B cell (primary cell): ENCODE data around the gene ASTE1. TPM values are rescaled to one million over a fixed set of nuclear protein-coding genes. Genes with fewer than 3 reads are reported as not detected.

Source experiments
- ATAC-seq: fragments of 200-7000 bp; cut with Tn5 transposase; one replicate; pipeline ENCODE4 v1.10.0; 2021; ENCODE audit warnings: low read depth, mild to moderate bottlenecking, moderate number of reproducible peaks, moderate library complexity
- CTCF ChIA-PET: fragments of 350-600 bp; sonication (Branson Sonifier 250); formaldehyde crosslinking; loops from one replicate; lab custom pipeline; 2021; ENCODE audit warnings: antibody characterized with exemption, inconsistent platforms; lab: Charles Lee
- POLR2A ChIA-PET: fragments of 350-600 bp; sonication (Branson Sonifier 250); formaldehyde crosslinking; loops from one replicate; lab custom pipeline; 2021; ENCODE audit warnings: antibody characterized with exemption; lab: Charles Lee
- DNase-seq: peaks from one replicate; pipeline ENCODE4 v3.0.0; 2013
- H2AFZ ChIP-seq: 2 replicates; pipeline ENCODE4 v1.6.1; 2012; ENCODE audit warnings: mild to moderate bottlenecking, low read depth, low read length; ENCODE audit not compliant: insufficient read depth, poor library complexity, severe bottlenecking
- H3K27ac ChIP-seq, 2 donors: 1 replicate in 1 of 2; 2 replicates in 1 of 2; pipeline ENCODE4 v1.5.1; 2012 to 2013; ENCODE audit warnings: low read length in 2 of 2, mild to moderate bottlenecking in 2 of 2, moderate library complexity in 1 of 2
- H3K27me3 ChIP-seq, 4 experiments: fragments of 200-600 bp in 1 of 4; sonication (generic) in 1 of 4; replicated peaks in 1 of 4; 1 replicate in 2 of 4; 2 replicates in 2 of 4; pipeline versions ENCODE4 v1.6.1 to v1.7.0; 2013 to 2016; ENCODE audit warnings: low read length in 3 of 4, mild to moderate bottlenecking in 2 of 4, mixed read lengths in 1 of 4, moderate library complexity in 1 of 4; ENCODE audit not compliant: insufficient read depth in 4 of 4, control insufficient read depth in 3 of 4; ENCODE audit errors: control extremely low read depth in 1 of 4
- H3K36me3 ChIP-seq, 2 experiments: replicated peaks in 1 of 2; 1 replicate in 1 of 2; 2 replicates in 1 of 2; pipeline versions ENCODE4 v1.6.1 to v1.7.1; 2013; ENCODE audit warnings: low read length in 1 of 2; ENCODE audit not compliant: insufficient read depth in 2 of 2, control insufficient read depth in 1 of 2; ENCODE audit errors: control extremely low read depth in 1 of 2, extremely low read depth in 1 of 2
- H3K4me1 ChIP-seq, 2 donors: fragments of 200-600 bp in 1 of 2; sonication (generic) in 1 of 2; 1 replicate in 1 of 2; 2 replicates in 1 of 2; pipeline versions ENCODE4 v1.5.1 to v1.6.1; 2013 to 2017; ENCODE audit warnings: low read length in 2 of 2; ENCODE audit not compliant: control insufficient read depth in 2 of 2, insufficient read depth in 2 of 2
- H3K4me2 ChIP-seq: replicated peaks from 2 replicates; pipeline ENCODE3; 2012; ENCODE audit warnings: mild to moderate bottlenecking, low read depth, low read length; ENCODE audit not compliant: poor library complexity, severe bottlenecking
- H3K4me3 ChIP-seq, 5 experiments: fragments of 200-600 bp in 1 of 5; sonication (generic) in 1 of 5; 1 replicate in 3 of 5; 2 replicates in 2 of 5; pipeline versions ENCODE4 v1.5.1 to v1.7.0; 2011 to 2016; ENCODE audit warnings: low read length in 4 of 5, mild to moderate bottlenecking in 4 of 5, low read depth in 2 of 5, control low read depth in 1 of 5, moderate library complexity in 1 of 5; ENCODE audit not compliant: insufficient read depth in 1 of 5; ENCODE audit errors: control extremely low read depth in 1 of 5, extremely low read depth in 1 of 5
- H3K79me2 ChIP-seq: fragments of 200-600 bp; sonication (generic); one replicate; pipeline ENCODE4 v1.6.0; 2016; ENCODE audit warnings: low read length; ENCODE audit not compliant: control insufficient read depth, insufficient read depth
- H3K9ac ChIP-seq: fragments of 200-600 bp; sonication (generic); 2 replicates; pipeline ENCODE4 v1.6.1; 2017; ENCODE audit warnings: mild to moderate bottlenecking, low read length, moderate library complexity
- H3K9me3 ChIP-seq, 3 donors: one replicate each; pipeline versions ENCODE4 v1.6.1 to v1.7.1; 2013; ENCODE audit warnings: low read length in 2 of 3; ENCODE audit not compliant: control insufficient read depth in 2 of 3, insufficient read depth in 1 of 3; ENCODE audit errors: control extremely low read depth in 1 of 3
- H4K20me1 ChIP-seq: 2 replicates; pipeline ENCODE4 v1.6.0; 2012; ENCODE audit warnings: mild to moderate bottlenecking, low read length; ENCODE audit not compliant: insufficient read depth, control insufficient read depth, poor library complexity, severe bottlenecking
- H3K27ac Mint-ChIP-seq: one replicate; pipeline ENCODE4 v1.8.0; 2021; ENCODE audit warnings: mixed read lengths
- H3K27me3 Mint-ChIP-seq: one replicate; pipeline ENCODE4 v1.8.0; 2021; ENCODE audit warnings: mixed read lengths
- H3K4me1 Mint-ChIP-seq: one replicate; pipeline ENCODE4 v1.8.0; 2021; ENCODE audit warnings: mixed read lengths
- H3K4me3 Mint-ChIP-seq: one replicate; pipeline ENCODE4 v1.8.0; 2021; ENCODE audit warnings: mixed read lengths
- H3K9me3 Mint-ChIP-seq: one replicate; pipeline ENCODE4 v1.8.0; 2022; ENCODE audit warnings: mixed read lengths; ENCODE audit not compliant: insufficient read depth
- CTCF ChIP-seq: fragments of 200-600 bp; IDR thresholded peaks from one replicate; pipeline ENCODE4 v1.8.0; 2022; ENCODE audit warnings: antibody characterized with exemption, mild to moderate bottlenecking
- EZH2 ChIP-seq: IDR thresholded peaks from 2 replicates; pipeline ENCODE4 v1.6.1; 2012; ENCODE audit warnings: borderline replicate concordance, low read depth, mild to moderate bottlenecking, moderate library complexity, low read length; ENCODE audit not compliant: insufficient read depth, poor library complexity, severe bottlenecking
- WGBS: methylation state at CpG from one replicate; pipeline ENCODE4 v1.1.5; 2013; ENCODE audit warnings: missing lambda C conversion rate; ENCODE audit not compliant: insufficient coverage; 5-methylcytosine and 5-hydroxymethylcytosine counted together
- intact Hi-C: fragments of 100-400 bp; cut with micrococcal nuclease; formaldehyde crosslinking; loops from one replicate; pipeline ENCODE4 v1.10.0; 2022
- polyA plus RNA-seq: library from polyadenylated mRNA; depleted of rRNA; stranded (reverse); fragments of >200 nt; gene quantifications from 2 replicates; pipeline ENCODE4 v1.2.3, GENCODE V29; 2012
- total RNA-seq, 2 donors: library from RNA; stranded (reverse); fragments of 120-200 nt in 1 of 2; gene quantifications; 1 replicate in 1 of 2; 2 replicates in 1 of 2; pipeline versions ENCODE4 v1.2.3 to v1.2.4, GENCODE V29; 2013 to 2022

ASTE1 gene
- total and polyA plus RNA-seq, 2 donors (not counting 1 experiment from before 2014, with no cell fraction given): 7.3 to 21.8 TPM

- H3K27me3 Mint-ChIP-seq: no peaks in the 10 kb centered on the region
- no peak overlapping the region for H3K27ac Mint-ChIP-seq
- Histone ChIP-seq H4K20me1 (no peaks in the 10 kb centered on the region), H3K9me3 (no peaks in the 10 kb centered on the region), H3K79me2 (no peaks in the 10 kb centered on the region), H3K9ac (no peak overlapping the region), H3K4me1 (no peaks in the 10 kb centered on the region), H3K27ac (no peak overlapping the region), H3K27me3 (no peaks in the 10 kb centered on the region), H3K4me2 (no peak overlapping the region), H3K36me3 (peaks cover 0 to 19% of the 10 kb centered on the region in 2 experiments), H2AFZ (no peak overlapping the region), H3K4me3 (no peak overlapping the region)
- ChIA-PET CTCF (interaction anchor here (1.3 kb wide), 1 partner anchor 99 kb away, joined by 3 read pairs; the partner anchor contains the start of gene ATP2C1), POLR2A (no interaction called here)
- H3K9me3 Mint-ChIP-seq: no peaks in the 10 kb centered on the region
- ATAC-seq: no peak
- H3K4me3 Mint-ChIP-seq: no peak overlapping the region
- WGBS: 100% methylated on average over 1 of the region's 3 CpGs
- H3K4me1 Mint-ChIP-seq: no peaks in the 10 kb centered on the region
- intact Hi-C loops: no loop called here
- DNase-seq: no peak
- TF ChIP-seq EZH2 (no peak), CTCF (no peak)
Measured at GRCh38 chr3:130992344-130992743, 34.3 kb downstream of the ASTE1 start.

- no peaks in the 10 kb centered on the region for H3K9me3 ChIP-seq
- intact Hi-C loops: no loop called here
- no peak overlapping the region for H3K4me3 Mint-ChIP-seq
- POLR2A ChIA-PET: no interaction called here
- TF ChIP-seq EZH2: no peak
- TF ChIP-seq CTCF: no peak
- H3K27ac ChIP-seq: no peak overlapping the region
- no peaks in the 10 kb centered on the region for H3K79me2 ChIP-seq
- 95% methylated on average over 3 of the region's 5 CpGs for WGBS
- no peak overlapping the region for H3K4me2 ChIP-seq
- H3K9me3 Mint-ChIP-seq: no peaks in the 10 kb centered on the region
- ATAC-seq (no peak), DNase-seq (no peak)
- H3K27me3 Mint-ChIP-seq: no peaks in the 10 kb centered on the region
- no peak overlapping the region for H3K4me3 ChIP-seq
- CTCF ChIA-PET: no interaction called here
- no peak overlapping the region for H3K9ac ChIP-seq
- H3K27ac Mint-ChIP-seq: no peak overlapping the region
- H3K4me1 ChIP-seq: no peaks in the 10 kb centered on the region
- H3K27me3 ChIP-seq: no peaks in the 10 kb centered on the region
- no peak overlapping the region for H2AFZ ChIP-seq
- no peaks in the 10 kb centered on the region for H4K20me1 ChIP-seq
- no peaks in the 10 kb centered on the region for H3K4me1 Mint-ChIP-seq
- H3K36me3 ChIP-seq: peaks cover 0 to 13% of the 10 kb centered on the region in 2 experiments
Measured at GRCh38 chr3:130991126-130991525, 35.5 kb downstream of the ASTE1 start.
